Measurements from ENCODE around the gene COL4A1. TPM values are rescaled to one million over a fixed set of nuclear protein-coding genes. Genes with fewer than 3 reads are reported as not detected.

Gene COL4A1
- total RNA-seq, 4 donors from 2014 or later: 989 to 1,633 (median 1,298) TPM

- no peak for TF ChIP-seq CTCF (IDR thresholded peaks at IDR 0.05; ENCODE audit: low read depth)
Measured at GRCh38 chr13:110340812-110341444, 34.0 kb upstream of the COL4A1 start.

GRCh38 chr13:110339975-110340550, 33.1 kb upstream of the COL4A1 start:
- no peak for TF ChIP-seq CTCF (IDR thresholded peaks at IDR 0.05; ENCODE audit: low read depth)

GRCh38 chr13:110339263-110339662, 32.3 kb upstream of the COL4A1 start:
- no peak for TF ChIP-seq CTCF (IDR thresholded peaks at IDR 0.05; ENCODE audit: low read depth)

GRCh38 chr13:110338441-110339101, 31.6 kb upstream of the COL4A1 start:
- no peak for TF ChIP-seq CTCF (IDR thresholded peaks at IDR 0.05; ENCODE audit: low read depth)

GRCh38 chr13:110337247-110337646, 30.3 kb upstream of the COL4A1 start:
- no peak for TF ChIP-seq CTCF (IDR thresholded peaks at IDR 0.05; ENCODE audit: low read depth)

GRCh38 chr13:110336681-110337080, 29.7 kb upstream of the COL4A1 start:
- TF ChIP-seq CTCF (IDR thresholded peaks at IDR 0.05; ENCODE audit: low read depth): no peak

GRCh38 chr13:110336108-110336507, 29.2 kb upstream of the COL4A1 start:
- no peak for TF ChIP-seq CTCF (IDR thresholded peaks at IDR 0.05; ENCODE audit: low read depth)

All from subcutaneous adipose tissue (tissue), 4 donors.